K562 (cell line): ENCODE results near the gene LRRC10. TPM values are rescaled to one million over a fixed set of nuclear protein-coding genes. Genes with fewer than 3 reads are reported as not detected.

Experiments
- HLTF ChIP-seq: fragments of 450-650 bp; IDR thresholded peaks from 2 replicates; pipeline ENCODE4 v1.6.1; 2016
- MEIS2 ChIP-seq: fragments of 450-650 bp; IDR thresholded peaks from 2 replicates; pipeline ENCODE4 v1.6.1; 2014; ENCODE audit warnings: mild to moderate bottlenecking; ENCODE audit not compliant: partially characterized antibody
- MNT ChIP-seq, 2 experiments: fragments of 450-650 bp; conservative IDR thresholded peaks; 2 replicates each; pipeline ENCODE4 v1.6.1; 2017; ENCODE audit warnings: mild to moderate bottlenecking in 2 of 2, moderate library complexity in 2 of 2
- SIN3B ChIP-seq: fragments of 450-650 bp; IDR thresholded peaks from 2 replicates; pipeline ENCODE4 v1.6.1; 2017; ENCODE audit warnings: low read depth, mild to moderate bottlenecking, moderate library complexity
- SREBF2 ChIP-seq: sonication (generic); formaldehyde crosslinking; IDR thresholded peaks from 2 replicates; pipeline ENCODE4 v1.4.0; 2020; ENCODE audit warnings: mild to moderate bottlenecking, missing genetic modification reagents
- TCF7 ChIP-seq: sonication (generic); IDR thresholded peaks from 2 replicates; pipeline ENCODE4 v1.6.1; 2016; ENCODE audit warnings: antibody characterized with exemption, borderline replicate concordance
- ZFPM2 ChIP-seq: fragments of 250-450 bp; sonication (Bioruptor Pico); IDR thresholded peaks from 2 replicates; pipeline ENCODE4 v1.5.1; 2022; ENCODE audit warnings: mild to moderate bottlenecking
- ZNF232 ChIP-seq: sonication (generic); formaldehyde crosslinking; IDR thresholded peaks from 2 replicates; pipeline ENCODE4 v1.8.0; 2022; ENCODE audit warnings: mild to moderate bottlenecking, missing genetic modification reagents
- microRNA-seq: library from miRNA; unstranded; fragments of <30 nt; microRNA quantifications from one replicate; pipeline ENCODE4, GENCODE V29; 2018; ENCODE audit warnings: borderline microRNAs expressed
- polyA plus RNA-seq, 8 experiments: library from polyadenylated mRNA; depleted of rRNA in 4 of 8; stranded (reverse) in 5 of 8; unstranded in 3 of 8; fragments of >200 nt; fragmentation: Nextera tagmentation in 2 of 8; fragmentation: Illumina TruSeq in 1 of 8; extraction: Ambion mirVana in 2 of 8; extraction: Trizol in 1 of 8; gene quantifications; 2 replicates each; pipeline versions ENCODE4 v1.2.1 to v1.2.3, GENCODE V29; 2011 to 2014; ENCODE audit warnings: inconsistent platforms in 1 of 8, missing spikeins in 1 of 8
- small RNA-seq: library from RNA; depleted of rRNA; stranded (forward); fragments of <200 nt; gene quantifications from one replicate; pipeline ENCODE3, GENCODE V24; 2014
- total RNA-seq, 7 experiments: library from RNA; depleted of rRNA in 6 of 7; stranded (reverse); fragments of >200 nt in 6 of 7; fragmentation: Illumina TruSeq in 2 of 7; extraction: Trizol in 2 of 7; gene quantifications; 2 replicates each; pipeline versions ENCODE4 v1.2.1 to v1.2.3, GENCODE V29; 2011 to 2021; ENCODE audit warnings: low replicate concordance in 1 of 7

Gene LRRC10
- total and polyA plus RNA-seq, 9 of the 15 experiments (the other 6 are each of a cell fraction or from before 2014, with no cell fraction given), result 0.09 TPM; not detected in 8

GRCh38 chr12:69563166-69563762 is 47.4 kb downstream of the LRRC10 start (continued):
- no peak for TF ChIP-seq SIN3B
- no peak for TF ChIP-seq ZNF232 (CRISPR knock-in tag)
- TF ChIP-seq SREBF2, result no peak
- TF ChIP-seq MNT (conservative IDR thresholded peaks at IDR 0.05), result no peak
- TF ChIP-seq ZFPM2 (CRISPR knock-in tag), result no peak
- no peak for TF ChIP-seq TCF7
- no peak for TF ChIP-seq MEIS2
- TF ChIP-seq HLTF, result no peak
- TF ChIP-seq, all 486 proteins: peak for 0

Small RNAs within 50 kb of the gene (microRNA-seq; reads per million reads assigned to microRNA genes)
- gene MIR3913-1 (not detected), gene MIR3913-2 (not detected)

Small RNAs within 50 kb of the gene (small RNA-seq; reads per million reads assigned to genes)
- 1.8 reads per million, percentile 79 among the genes with 10 or more reads in this experiment for gene MIR3913-1

Other genes starting within 250 kb of the LRRC10 start
- gene FRS2, start 140.5 kb downstream of the LRRC10 start, total RNA-seq (2014; rRNA removed), result 3.9 and 5.8 TPM in 2 replicates
- 6.4 and 8.1 TPM in 2 replicates for gene FRS2, start 140.5 kb downstream of the LRRC10 start, total RNA-seq (2014; rRNA removed; fragmentation: Illumina TruSeq; extraction: Trizol)
- 9.1 and 9.4 TPM in 2 replicates for gene FRS2, start 140.5 kb downstream of the LRRC10 start, total RNA-seq (2015; rRNA removed; fragmentation: Illumina TruSeq; extraction: Trizol)
- 8.3 and 8.5 TPM in 2 replicates for gene FRS2, start 140.5 kb downstream of the LRRC10 start, total RNA-seq (2021)
- gene FRS2, start 140.5 kb downstream of the LRRC10 start, polyA plus RNA-seq (2011; rRNA removed), result 8.2 and 8.8 TPM in 2 replicates
- 5.3 and 6.0 TPM in 2 replicates for gene FRS2, start 140.5 kb downstream of the LRRC10 start, polyA plus RNA-seq (2014; fragmentation: Illumina TruSeq; extraction: Trizol)
- 1 to 10 TPM; 1.0 to 1.5 TPM for gene FRS2, start 140.5 kb downstream of the LRRC10 start, polyA plus RNA-seq (2014; fragmentation: Nextera tagmentation; extraction: Ambion mirVana)
- 3.4 and 3.7 TPM in 2 replicates for gene FRS2, start 140.5 kb downstream of the LRRC10 start, polyA plus RNA-seq (2014; rRNA removed)
- 332 and 341 TPM in 2 replicates for gene CCT2, start 25.4 kb downstream of the LRRC10 start, total RNA-seq (2014; rRNA removed)
- gene CCT2, start 25.4 kb downstream of the LRRC10 start, total RNA-seq (2014; rRNA removed; fragmentation: Illumina TruSeq; extraction: Trizol), result 589 and 619 TPM in 2 replicates
- 451 and 490 TPM in 2 replicates for gene CCT2, start 25.4 kb downstream of the LRRC10 start, total RNA-seq (2015; rRNA removed; fragmentation: Illumina TruSeq; extraction: Trizol)
- gene CCT2, start 25.4 kb downstream of the LRRC10 start, total RNA-seq (2021), result 442 and 469 TPM in 2 replicates
- gene CCT2, start 25.4 kb downstream of the LRRC10 start, polyA plus RNA-seq (2011; rRNA removed), result 505 and 738 TPM in 2 replicates
- 363 and 468 TPM in 2 replicates for gene CCT2, start 25.4 kb downstream of the LRRC10 start, polyA plus RNA-seq (2014; fragmentation: Illumina TruSeq; extraction: Trizol)
- gene CCT2, start 25.4 kb downstream of the LRRC10 start, polyA plus RNA-seq (2014; fragmentation: Nextera tagmentation; extraction: Ambion mirVana), result 100 to 1,000 TPM; 542 to 680 TPM
- gene CCT2, start 25.4 kb downstream of the LRRC10 start, polyA plus RNA-seq (2014; rRNA removed), result 365 and 390 TPM in 2 replicates
- gene BEST3, start 88.4 kb upstream of the LRRC10 start, total RNA-seq (2014; rRNA removed), result not detected in 2 replicates
- not detected in 2 replicates for gene BEST3, start 88.4 kb upstream of the LRRC10 start, total RNA-seq (2014; rRNA removed; fragmentation: Illumina TruSeq; extraction: Trizol)
- gene BEST3, start 88.4 kb upstream of the LRRC10 start, total RNA-seq (2015; rRNA removed; fragmentation: Illumina TruSeq; extraction: Trizol), result not detected in 2 replicates
- gene BEST3, start 88.4 kb upstream of the LRRC10 start, total RNA-seq (2021), result not detected in 2 replicates
- 0.15 TPM in 1 of 2 replicates, not detected in the other for gene BEST3, start 88.4 kb upstream of the LRRC10 start, polyA plus RNA-seq (2011; rRNA removed)
- not detected in 2 replicates for gene BEST3, start 88.4 kb upstream of the LRRC10 start, polyA plus RNA-seq (2014; fragmentation: Illumina TruSeq; extraction: Trizol)
- not detected for gene BEST3, start 88.4 kb upstream of the LRRC10 start, polyA plus RNA-seq (2014; fragmentation: Nextera tagmentation; extraction: Ambion mirVana)
- gene BEST3, start 88.4 kb upstream of the LRRC10 start, polyA plus RNA-seq (2014; rRNA removed), result 0.08 TPM in 1 of 2 replicates, not detected in the other
- 9.1 and 9.3 TPM in 2 replicates for gene RAB3IP, start 128.0 kb upstream of the LRRC10 start, total RNA-seq (2014; rRNA removed)
- 14.3 and 16.3 TPM in 2 replicates for gene RAB3IP, start 128.0 kb upstream of the LRRC10 start, total RNA-seq (2014; rRNA removed; fragmentation: Illumina TruSeq; extraction: Trizol)
- gene RAB3IP, start 128.0 kb upstream of the LRRC10 start, total RNA-seq (2015; rRNA removed; fragmentation: Illumina TruSeq; extraction: Trizol), result 8.2 and 11.8 TPM in 2 replicates
- gene RAB3IP, start 128.0 kb upstream of the LRRC10 start, total RNA-seq (2021), result 7.4 and 9.9 TPM in 2 replicates
- gene RAB3IP, start 128.0 kb upstream of the LRRC10 start, polyA plus RNA-seq (2011; rRNA removed), result 15.2 and 25.5 TPM in 2 replicates
- gene RAB3IP, start 128.0 kb upstream of the LRRC10 start, polyA plus RNA-seq (2014; fragmentation: Illumina TruSeq; extraction: Trizol), result 9.3 and 13.1 TPM in 2 replicates
- gene RAB3IP, start 128.0 kb upstream of the LRRC10 start, polyA plus RNA-seq (2014; fragmentation: Nextera tagmentation; extraction: Ambion mirVana), result 10 to 100 TPM in 1 of 2 experiments, 1 to 10 TPM in 1; 5.6 to 11.3 TPM
- gene RAB3IP, start 128.0 kb upstream of the LRRC10 start, polyA plus RNA-seq (2014; rRNA removed), result 6.7 and 10.1 TPM in 2 replicates
- gene MYRFL, start 214.3 kb upstream of the LRRC10 start, total RNA-seq (2014; rRNA removed), result not detected in 2 replicates
- gene MYRFL, start 214.3 kb upstream of the LRRC10 start, total RNA-seq (2014; rRNA removed; fragmentation: Illumina TruSeq; extraction: Trizol), result not detected in 2 replicates
- not detected in 2 replicates for gene MYRFL, start 214.3 kb upstream of the LRRC10 start, total RNA-seq (2015; rRNA removed; fragmentation: Illumina TruSeq; extraction: Trizol)
- gene MYRFL, start 214.3 kb upstream of the LRRC10 start, total RNA-seq (2021), result not detected in 2 replicates
- gene MYRFL, start 214.3 kb upstream of the LRRC10 start, polyA plus RNA-seq (2011; rRNA removed), result not detected in 2 replicates
- gene MYRFL, start 214.3 kb upstream of the LRRC10 start, polyA plus RNA-seq (2014; fragmentation: Illumina TruSeq; extraction: Trizol), result not detected in 2 replicates
- gene MYRFL, start 214.3 kb upstream of the LRRC10 start, polyA plus RNA-seq (2014; fragmentation: Nextera tagmentation; extraction: Ambion mirVana), result not detected
- gene MYRFL, start 214.3 kb upstream of the LRRC10 start, polyA plus RNA-seq (2014; rRNA removed), result not detected in 2 replicates